ENCODE measurements around the gene COA7.

Gene COA7

DNA sequence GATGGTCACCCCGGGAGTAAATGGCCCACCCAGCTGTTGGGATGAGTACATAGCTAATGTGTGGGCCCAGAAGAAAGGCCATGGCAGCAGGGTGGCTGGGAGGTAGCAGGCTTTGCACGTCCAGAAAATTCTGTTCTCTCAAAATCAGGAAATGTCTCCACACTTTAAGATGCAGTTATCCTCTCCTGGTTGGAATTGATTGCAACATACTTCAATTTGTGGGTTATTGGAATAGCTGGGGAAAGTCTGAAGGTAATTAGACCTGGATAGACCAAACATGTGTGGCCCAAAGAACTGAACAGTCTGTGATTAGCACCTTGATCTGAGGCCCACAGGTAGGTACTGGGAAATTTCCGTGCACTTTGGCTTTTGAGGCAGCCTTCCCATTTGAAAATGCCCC, 30.2 kb downstream of the COA7 start:
- POLR2A ChIA-PET = no interaction called here
- no peak for TF ChIP-seq CTCF (IDR thresholded peaks at IDR 0.05; ENCODE audit: control extremely low read depth, extremely low read depth, low read depth, missing control alignments)
- CTCF ChIA-PET = interaction anchor here (0.7 to 2.7 kb wide), 4 partner anchors 8 to 27 kb away, joined by 4 to 13 read pairs (median 4); no protein-coding TSS in a partner anchor
- DNase-seq (ENCODE audit: extremely low spot score) = no peak

- DNase-seq (ENCODE audit: extremely low spot score) = no peak
- ChIA-PET CTCF (interaction anchor here (0.9 to 2.7 kb wide), 6 partner anchors 18 to 538 kb away, joined by 3 to 13 read pairs (median 4); no protein-coding TSS in a partner anchor), POLR2A (no interaction called here)
- no peak for TF ChIP-seq CTCF (IDR thresholded peaks at IDR 0.05; ENCODE audit: control extremely low read depth, extremely low read depth, low read depth, missing control alignments)
These were observed 30.9 kb downstream of the COA7 start for GRCh38 chr1:52667290-52667689.

DNA sequence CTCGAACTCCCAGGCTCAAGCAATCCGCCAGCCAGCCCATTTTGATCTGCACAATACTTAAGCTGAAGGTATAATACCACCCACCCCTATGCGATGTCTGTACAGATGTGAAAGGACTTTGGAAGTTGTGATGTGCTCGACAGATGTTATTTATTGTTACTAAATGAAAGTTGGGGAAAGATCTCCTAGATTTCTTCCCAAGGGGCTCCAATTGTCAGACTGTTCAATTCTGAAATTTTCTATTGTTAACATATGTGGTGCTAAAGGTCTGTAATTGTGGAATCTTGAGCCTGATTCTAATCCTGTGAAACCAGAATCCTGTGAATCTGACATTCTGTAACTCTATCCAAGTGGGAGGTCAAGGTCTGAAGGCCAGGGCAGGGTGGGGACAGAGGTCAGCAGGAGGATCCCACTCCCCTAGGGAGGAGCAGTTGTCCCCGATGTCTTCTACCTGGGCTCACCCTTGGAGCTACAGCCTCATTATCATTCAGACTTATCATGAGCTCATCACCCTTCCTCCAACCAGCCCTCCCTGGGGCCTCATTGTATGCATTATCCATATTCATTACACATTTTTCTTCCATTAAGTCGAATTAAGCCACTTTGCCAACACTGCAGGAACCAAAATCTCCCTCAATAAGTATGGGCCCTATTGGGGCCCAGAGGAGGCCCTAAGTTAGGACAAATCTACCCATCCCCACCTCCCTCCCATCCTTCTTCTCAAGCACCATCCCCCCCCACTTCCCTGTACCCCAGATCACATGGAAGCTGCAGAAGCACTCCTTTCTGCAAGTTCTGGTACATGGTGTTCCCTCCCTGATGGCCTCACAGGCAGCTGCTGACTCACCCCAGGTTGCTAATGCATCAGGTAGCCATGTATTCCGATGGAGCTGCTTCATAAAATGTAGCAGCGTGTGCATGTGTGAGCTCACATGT, 32.9 kb downstream of the COA7 start:
- no peak for TF ChIP-seq CTCF (IDR thresholded peaks at IDR 0.05; ENCODE audit: control extremely low read depth, extremely low read depth, low read depth, missing control alignments)
- POLR2A ChIA-PET = interaction anchor here (0.6 kb wide), 1 partner anchor 30 kb away, joined by 15 read pairs; no protein-coding TSS in a partner anchor
- CTCF ChIA-PET = interaction anchor here (0.9 to 2.7 kb wide), 4 partner anchors 20 to 84 kb away, joined by 3 to 13 read pairs (median 4); no protein-coding TSS in a partner anchor
- no peak for DNase-seq (ENCODE audit: extremely low spot score)

GRCh38 chr1:52663716-52664115, 34.4 kb downstream of the COA7 start:
- DNase-seq (ENCODE audit: extremely low spot score) = no peak
- ChIA-PET POLR2A (no interaction called here), CTCF (interaction anchor here (1.4 kb wide), 1 partner anchor 16 kb away, joined by 3 read pairs; no protein-coding TSS in a partner anchor)
- TF ChIP-seq CTCF (IDR thresholded peaks at IDR 0.05; ENCODE audit: control extremely low read depth, extremely low read depth, low read depth, missing control alignments) = no peak

DNA sequence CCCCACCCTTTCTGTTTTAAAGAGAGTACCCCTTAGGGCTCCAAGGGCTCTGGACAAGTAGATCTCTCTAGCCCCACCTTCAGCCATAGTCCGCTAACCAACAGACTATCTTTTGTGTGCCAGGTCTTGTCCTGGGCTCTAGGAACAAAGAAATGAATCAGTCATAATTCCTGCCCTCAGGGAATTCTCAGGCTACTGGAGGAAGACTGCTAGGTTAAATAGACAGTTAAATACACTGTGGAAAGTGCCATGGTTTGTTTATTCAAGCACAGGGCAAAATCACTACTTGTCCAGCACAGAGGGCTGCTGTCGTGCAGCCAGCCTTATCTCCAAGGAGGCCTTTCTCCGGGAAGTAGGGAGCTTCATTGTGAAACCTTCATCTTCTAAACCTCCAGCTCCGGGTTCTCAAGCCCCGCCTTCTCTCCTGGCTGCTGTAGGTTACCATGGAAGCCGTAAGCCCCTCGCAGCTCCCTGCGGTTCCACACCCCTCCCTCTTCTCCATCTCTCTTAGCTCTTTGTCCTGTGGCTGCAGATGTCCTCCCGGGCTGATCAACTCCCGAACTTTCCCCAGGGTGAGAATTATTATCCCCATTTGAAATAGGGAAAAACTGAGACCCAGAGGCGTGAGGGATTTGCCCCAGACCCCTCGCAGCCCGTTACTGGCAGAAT, 35.4 kb downstream of the COA7 start:
- no peak for DNase-seq (ENCODE audit: extremely low spot score)
- ChIA-PET POLR2A (no interaction called here), CTCF (interaction anchor here (1.4 kb wide), 1 partner anchor 17 kb away, joined by 3 read pairs; no protein-coding TSS in a partner anchor)
- no peak for TF ChIP-seq CTCF (IDR thresholded peaks at IDR 0.05; ENCODE audit: control extremely low read depth, extremely low read depth, low read depth, missing control alignments)

- no peak for DNase-seq (ENCODE audit: extremely low spot score)
- CTCF ChIA-PET = interaction anchor here (1.4 to 2.1 kb wide), 3 partner anchors 9 to 19 kb away, joined by 5 to 7 read pairs (median 5); no protein-coding TSS in a partner anchor
- TF ChIP-seq CTCF (IDR thresholded peaks at IDR 0.05; ENCODE audit: control extremely low read depth, extremely low read depth, low read depth, missing control alignments) = no peak
- POLR2A ChIA-PET = no interaction called here
These were observed 37.3 kb downstream of the COA7 start for GRCh38 chr1:52660807-52661206.
